Neural cell (in vitro differentiated cells): ENCODE results near the gene ARHGEF16. TPM values are rescaled to one million over a fixed set of nuclear protein-coding genes. Genes with fewer than 3 reads are reported as not detected.

Experiments used
- H2AFZ ChIP-seq: fragments of 200-600, 300-800 bp; sonication (generic), shearing (Covaris generic); 2 replicates; pipeline ENCODE4 v1.6.0; 2014; ENCODE audit warnings: low read depth, mild to moderate bottlenecking, antibody characterized with exemption, low read length, moderate library complexity
- H3F3A ChIP-seq: fragments of 200-600 bp; shearing (Covaris generic); 2 replicates; pipeline ENCODE4 v1.6.1; 2016; ENCODE audit warnings: mild to moderate bottlenecking, moderate library complexity, mixed read lengths, antibody characterized with exemption, low read length; ENCODE audit not compliant: insufficient read depth, poor library complexity, severe bottlenecking
- H3K27ac ChIP-seq: fragments of 200-600, 300-800 bp; sonication (generic), shearing (Covaris generic); 2 replicates; pipeline ENCODE4 v1.5.1; 2014; ENCODE audit warnings: mild to moderate bottlenecking, low read length, moderate library complexity
- H3K27me3 ChIP-seq: fragments of 300-800, 200-600 bp; sonication (generic), shearing (Covaris generic); 2 replicates; pipeline ENCODE4 v1.6.0; 2014; ENCODE audit warnings: mild to moderate bottlenecking, low read depth, low read length, moderate library complexity; ENCODE audit not compliant: insufficient read depth
- H3K36me3 ChIP-seq: fragments of 300-800, 200-600 bp; sonication (generic), shearing (Covaris generic); 2 replicates; pipeline ENCODE4 v1.5.1; 2014; ENCODE audit warnings: mild to moderate bottlenecking, antibody characterized with exemption, low read length, moderate library complexity; ENCODE audit not compliant: insufficient read depth
- H3K4me2 ChIP-seq: fragments of 300-800, 200-600 bp; sonication (generic), shearing (Covaris generic); 2 replicates; pipeline ENCODE4 v1.6.0; 2014; ENCODE audit warnings: mild to moderate bottlenecking, low read length
- H3K4me3 ChIP-seq: fragments of 300-800, 200-600 bp; sonication (generic), shearing (Covaris generic); 2 replicates; pipeline ENCODE4 v1.5.1; 2014; ENCODE audit warnings: mild to moderate bottlenecking, low read length, moderate library complexity
- H3K79me2 ChIP-seq: fragments of 200-600 bp; shearing (Covaris generic); replicated peaks from 2 replicates; pipeline ENCODE4 v1.6.0; 2014; ENCODE audit warnings: mild to moderate bottlenecking, low read length, moderate library complexity; ENCODE audit not compliant: insufficient read depth
- H3K9ac ChIP-seq: fragments of 300-800, 200-600 bp; sonication (generic), shearing (Covaris generic); 2 replicates; pipeline ENCODE4 v1.6.1; 2016; ENCODE audit warnings: mild to moderate bottlenecking, low read length, mixed read lengths
- H3K9me2 ChIP-seq: fragments of 200-600 bp; shearing (Covaris generic); 2 replicates; pipeline ENCODE4 v1.6.1; 2016; ENCODE audit warnings: mild to moderate bottlenecking, low read length, mixed read lengths; ENCODE audit not compliant: insufficient read depth
- H3K9me3 ChIP-seq: fragments of 200-600, 300-800 bp; sonication (generic), shearing (Covaris generic); 2 replicates; pipeline ENCODE4 v1.6.1; 2016; ENCODE audit warnings: mild to moderate bottlenecking, mixed run types, low read length, moderate library complexity, mixed read lengths
- H4K20me1 ChIP-seq: fragments of 200-600 bp; shearing (Covaris generic); 2 replicates; pipeline ENCODE4 v1.6.1; 2016; ENCODE audit warnings: mild to moderate bottlenecking, mixed run types; ENCODE audit not compliant: insufficient read depth
- EP300 ChIP-seq: fragments of 450-650 bp; conservative IDR thresholded peaks from 2 replicates; pipeline ENCODE4 v1.6.1; 2014; ENCODE audit warnings: antibody characterized with exemption, mild to moderate bottlenecking, moderate library complexity; ENCODE audit not compliant: poor library complexity, severe bottlenecking
- POLR2AphosphoS5 ChIP-seq: IDR thresholded peaks from 2 replicates; pipeline ENCODE4 v1.6.1; 2012
- RAD21 ChIP-seq: fragments of 450-650 bp; conservative IDR thresholded peaks from 2 replicates; pipeline ENCODE4 v1.6.1; 2014; ENCODE audit warnings: antibody characterized with exemption, mild to moderate bottlenecking, moderate library complexity
- SMC3 ChIP-seq: fragments of 450-650 bp; conservative IDR thresholded peaks from 2 replicates; pipeline ENCODE4 v1.6.1; 2014; ENCODE audit warnings: antibody characterized with exemption, mild to moderate bottlenecking, moderate library complexity; ENCODE audit not compliant: poor library complexity
- polyA plus RNA-seq: library from polyadenylated mRNA; depleted of rRNA; stranded (reverse); fragments of >200 nt; gene quantifications from 2 replicates; pipeline ENCODE4 v1.2.3, GENCODE V29; 2014
- TF ChIP-seq, protein P1 (sequence below): fragments of 450-650 bp; IDR thresholded peaks from 2 replicates; pipeline ENCODE4 v1.5.1; 2014; ENCODE audit warnings: antibody characterized with exemption, mild to moderate bottlenecking, moderate library complexity; ENCODE audit not compliant: poor library complexity, severe bottlenecking
- TF ChIP-seq, protein P2 (sequence below): IDR thresholded peaks from 2 replicates; pipeline ENCODE4 v1.6.1; 2012; ENCODE audit warnings: borderline replicate concordance

Gene ARHGEF16
- polyA plus RNA-seq, 1 donor from 2014 or later = 0.64 TPM

DNA sequence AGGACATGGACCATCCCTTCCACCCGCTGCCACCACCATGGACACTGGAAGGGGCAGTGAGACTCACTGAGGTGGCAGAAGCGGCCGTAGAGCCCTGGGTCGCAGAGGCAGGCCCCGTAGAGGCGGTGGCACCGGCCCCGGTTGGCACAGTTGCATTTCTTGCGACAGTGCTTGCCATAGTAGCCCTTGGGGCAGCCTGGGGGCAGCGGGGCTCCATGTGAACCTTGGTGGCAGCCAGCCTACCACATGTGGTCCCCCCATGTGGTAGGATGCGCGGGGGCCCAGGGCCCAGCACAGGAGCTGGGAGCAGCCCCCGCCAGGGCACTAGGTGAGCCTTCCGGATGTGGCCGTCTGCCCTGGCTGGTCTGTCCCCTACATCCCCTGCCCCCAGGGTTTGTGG, 51.6 kb downstream of the ARHGEF16 start:
- H3K27me3 ChIP-seq = no peaks in the 10 kb centered on the region
- no peak overlapping the region for H3K27ac ChIP-seq
- H3K36me3 ChIP-seq = no peaks in the 10 kb centered on the region
- no peaks in the 10 kb centered on the region for H3K9me3 ChIP-seq
- H2AFZ ChIP-seq = no peak overlapping the region
- no peaks in the 10 kb centered on the region for H4K20me1 ChIP-seq
- H3K9me2 ChIP-seq = no peaks in the 10 kb centered on the region
- H3K9ac ChIP-seq = no peak overlapping the region
- no peaks in the 10 kb centered on the region for H3F3A ChIP-seq
- no peak overlapping the region for H3K4me3 ChIP-seq
- no peak for TF ChIP-seq EP300
- TF ChIP-seq, protein P1, sequence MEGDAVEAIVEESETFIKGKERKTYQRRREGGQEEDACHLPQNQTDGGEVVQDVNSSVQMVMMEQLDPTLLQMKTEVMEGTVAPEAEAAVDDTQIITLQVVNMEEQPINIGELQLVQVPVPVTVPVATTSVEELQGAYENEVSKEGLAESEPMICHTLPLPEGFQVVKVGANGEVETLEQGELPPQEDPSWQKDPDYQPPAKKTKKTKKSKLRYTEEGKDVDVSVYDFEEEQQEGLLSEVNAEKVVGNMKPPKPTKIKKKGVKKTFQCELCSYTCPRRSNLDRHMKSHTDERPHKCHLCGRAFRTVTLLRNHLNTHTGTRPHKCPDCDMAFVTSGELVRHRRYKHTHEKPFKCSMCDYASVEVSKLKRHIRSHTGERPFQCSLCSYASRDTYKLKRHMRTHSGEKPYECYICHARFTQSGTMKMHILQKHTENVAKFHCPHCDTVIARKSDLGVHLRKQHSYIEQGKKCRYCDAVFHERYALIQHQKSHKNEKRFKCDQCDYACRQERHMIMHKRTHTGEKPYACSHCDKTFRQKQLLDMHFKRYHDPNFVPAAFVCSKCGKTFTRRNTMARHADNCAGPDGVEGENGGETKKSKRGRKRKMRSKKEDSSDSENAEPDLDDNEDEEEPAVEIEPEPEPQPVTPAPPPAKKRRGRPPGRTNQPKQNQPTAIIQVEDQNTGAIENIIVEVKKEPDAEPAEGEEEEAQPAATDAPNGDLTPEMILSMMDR = no peak
- TF ChIP-seq RAD21 = no peak
- TF ChIP-seq, protein P2, sequence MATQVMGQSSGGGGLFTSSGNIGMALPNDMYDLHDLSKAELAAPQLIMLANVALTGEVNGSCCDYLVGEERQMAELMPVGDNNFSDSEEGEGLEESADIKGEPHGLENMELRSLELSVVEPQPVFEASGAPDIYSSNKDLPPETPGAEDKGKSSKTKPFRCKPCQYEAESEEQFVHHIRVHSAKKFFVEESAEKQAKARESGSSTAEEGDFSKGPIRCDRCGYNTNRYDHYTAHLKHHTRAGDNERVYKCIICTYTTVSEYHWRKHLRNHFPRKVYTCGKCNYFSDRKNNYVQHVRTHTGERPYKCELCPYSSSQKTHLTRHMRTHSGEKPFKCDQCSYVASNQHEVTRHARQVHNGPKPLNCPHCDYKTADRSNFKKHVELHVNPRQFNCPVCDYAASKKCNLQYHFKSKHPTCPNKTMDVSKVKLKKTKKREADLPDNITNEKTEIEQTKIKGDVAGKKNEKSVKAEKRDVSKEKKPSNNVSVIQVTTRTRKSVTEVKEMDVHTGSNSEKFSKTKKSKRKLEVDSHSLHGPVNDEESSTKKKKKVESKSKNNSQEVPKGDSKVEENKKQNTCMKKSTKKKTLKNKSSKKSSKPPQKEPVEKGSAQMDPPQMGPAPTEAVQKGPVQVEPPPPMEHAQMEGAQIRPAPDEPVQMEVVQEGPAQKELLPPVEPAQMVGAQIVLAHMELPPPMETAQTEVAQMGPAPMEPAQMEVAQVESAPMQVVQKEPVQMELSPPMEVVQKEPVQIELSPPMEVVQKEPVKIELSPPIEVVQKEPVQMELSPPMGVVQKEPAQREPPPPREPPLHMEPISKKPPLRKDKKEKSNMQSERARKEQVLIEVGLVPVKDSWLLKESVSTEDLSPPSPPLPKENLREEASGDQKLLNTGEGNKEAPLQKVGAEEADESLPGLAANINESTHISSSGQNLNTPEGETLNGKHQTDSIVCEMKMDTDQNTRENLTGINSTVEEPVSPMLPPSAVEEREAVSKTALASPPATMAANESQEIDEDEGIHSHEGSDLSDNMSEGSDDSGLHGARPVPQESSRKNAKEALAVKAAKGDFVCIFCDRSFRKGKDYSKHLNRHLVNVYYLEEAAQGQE = no peak
- no peak for TF ChIP-seq POLR2AphosphoS5
- no peak for TF ChIP-seq SMC3
- H3K4me2 ChIP-seq = no peak overlapping the region
- H3K79me2 ChIP-seq = no peaks in the 10 kb centered on the region

DNA sequence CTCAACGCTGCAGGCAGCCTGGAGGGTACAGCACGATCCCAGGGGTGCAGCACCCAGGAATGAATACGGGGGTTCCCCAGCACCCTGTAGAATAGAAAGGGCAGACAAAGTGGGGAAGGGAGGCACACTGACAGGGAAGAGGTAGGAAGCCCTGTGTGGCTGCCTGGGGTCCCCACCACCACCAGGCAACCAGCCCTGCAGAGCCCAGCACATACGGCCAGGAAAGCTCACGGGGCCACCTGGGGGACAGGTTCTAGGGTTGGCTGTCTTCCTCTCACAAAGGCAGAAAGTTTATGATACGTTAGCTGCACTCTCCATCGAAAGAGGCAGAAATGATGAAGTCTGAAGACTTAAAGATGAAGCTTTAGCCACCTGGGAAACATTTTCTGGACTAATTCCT, 52.5 kb downstream of the ARHGEF16 start:
- no peaks in the 10 kb centered on the region for H3F3A ChIP-seq
- H3K9ac ChIP-seq = no peak overlapping the region

More for the DNA sequence above, 52.5 kb downstream of the ARHGEF16 start:
- Histone ChIP-seq H3K4me2 (no peak overlapping the region), H2AFZ (no peak overlapping the region), H3K9me2 (no peaks in the 10 kb centered on the region), H3K27me3 (no peaks in the 10 kb centered on the region), H3K27ac (no peak overlapping the region), H3K9me3 (no peaks in the 10 kb centered on the region), H4K20me1 (no peaks in the 10 kb centered on the region), H3K4me3 (no peak overlapping the region), H3K79me2 (no peaks in the 10 kb centered on the region), H3K36me3 (no peaks in the 10 kb centered on the region)
- TF ChIP-seq SMC3 = no peak
- TF ChIP-seq EP300 = no peak
- TF ChIP-seq, protein P2 = no peak
